ENCODE results near the gene PPCDC.

PPCDC gene

GRCh38 chr15:75008629-75009326 lies 14.6 kb upstream of the PPCDC start:
- TF ChIP-seq CTCF (IDR thresholded peaks at IDR 0.05; ENCODE audit: extremely low read depth, missing control alignments) = no peak
- peak; percentile 79 for DNase-seq (ENCODE audit: low spot score)

DNA sequence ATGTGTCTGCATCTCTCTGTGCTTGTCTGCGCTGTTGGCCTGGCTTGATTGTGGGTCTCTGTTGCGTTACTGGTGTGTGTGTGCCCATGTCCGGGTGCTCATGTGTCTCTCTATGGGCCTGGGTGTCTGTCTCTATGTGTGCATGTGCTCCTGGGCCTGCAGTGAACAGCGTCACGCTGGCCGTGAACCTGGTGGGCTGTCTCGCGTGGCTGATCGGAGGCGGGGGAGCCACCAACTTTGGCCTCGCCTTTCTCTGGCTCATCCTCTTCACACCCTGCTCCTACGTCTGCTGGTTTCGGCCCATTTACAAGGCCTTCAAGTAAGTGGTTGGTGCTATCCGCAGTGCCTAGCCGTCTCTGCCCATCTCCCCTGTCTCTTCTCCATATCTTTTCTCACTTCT lies 7.0 kb upstream of the PPCDC start:
- no peak for TF ChIP-seq CTCF (IDR thresholded peaks at IDR 0.05; ENCODE audit: extremely low read depth, missing control alignments)

GRCh38 chr15:75019916-75020315 lies 3.5 kb upstream of the PPCDC start:
- no peak for DNase-seq (ENCODE audit: low spot score)
- TF ChIP-seq CTCF (IDR thresholded peaks at IDR 0.05; ENCODE audit: extremely low read depth, missing control alignments) = no peak

More for the DNA sequence above, 7.0 kb upstream of the PPCDC start:
- no peak for DNase-seq (ENCODE audit: low spot score)

DNA sequence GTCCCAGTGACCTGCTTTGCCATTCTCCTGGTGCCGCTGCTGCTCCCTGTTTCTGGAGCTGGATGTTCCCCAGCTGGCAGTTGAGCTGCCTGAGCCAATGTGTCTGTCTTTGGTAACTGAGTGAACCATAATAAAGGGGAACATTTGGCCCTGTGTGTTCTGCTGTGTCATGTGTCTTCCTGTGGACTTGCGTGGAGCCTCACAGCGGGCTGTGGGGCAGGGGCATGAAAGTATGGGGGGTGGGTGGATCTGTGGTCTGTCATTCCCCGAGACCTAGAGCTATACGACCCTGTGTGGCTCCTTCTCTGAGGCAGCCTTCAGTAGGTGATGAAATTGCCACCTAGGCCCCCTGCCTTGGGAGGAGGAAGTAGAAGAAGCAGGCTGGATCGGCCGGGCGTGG lies 2.0 kb upstream of the PPCDC start:
- no peak for DNase-seq (ENCODE audit: low spot score)
- no peak for TF ChIP-seq CTCF (IDR thresholded peaks at IDR 0.05; ENCODE audit: extremely low read depth, missing control alignments)

DNA sequence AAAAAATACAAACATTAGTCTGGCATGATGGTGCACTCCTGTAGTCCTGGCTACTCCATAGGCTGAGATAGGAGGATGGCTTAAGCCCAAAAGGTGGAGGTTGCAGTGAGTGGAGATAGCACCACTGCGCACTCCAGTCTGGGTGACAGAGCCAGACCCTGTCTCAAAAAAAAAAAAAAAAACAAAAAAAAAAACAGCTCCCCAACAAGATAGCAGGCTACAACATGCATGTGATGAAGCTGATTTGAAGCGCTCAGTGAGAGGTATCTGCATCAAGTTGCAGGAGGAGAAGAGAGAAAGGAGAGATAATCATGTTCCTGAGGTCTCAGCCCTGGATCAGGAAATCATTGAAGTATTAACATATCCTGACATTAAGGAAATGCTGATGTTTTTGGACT lies 608 bp upstream of the PPCDC start:
- no peak for DNase-seq (ENCODE audit: low spot score)
- no peak for TF ChIP-seq CTCF (IDR thresholded peaks at IDR 0.05; ENCODE audit: extremely low read depth, missing control alignments)

DNA sequence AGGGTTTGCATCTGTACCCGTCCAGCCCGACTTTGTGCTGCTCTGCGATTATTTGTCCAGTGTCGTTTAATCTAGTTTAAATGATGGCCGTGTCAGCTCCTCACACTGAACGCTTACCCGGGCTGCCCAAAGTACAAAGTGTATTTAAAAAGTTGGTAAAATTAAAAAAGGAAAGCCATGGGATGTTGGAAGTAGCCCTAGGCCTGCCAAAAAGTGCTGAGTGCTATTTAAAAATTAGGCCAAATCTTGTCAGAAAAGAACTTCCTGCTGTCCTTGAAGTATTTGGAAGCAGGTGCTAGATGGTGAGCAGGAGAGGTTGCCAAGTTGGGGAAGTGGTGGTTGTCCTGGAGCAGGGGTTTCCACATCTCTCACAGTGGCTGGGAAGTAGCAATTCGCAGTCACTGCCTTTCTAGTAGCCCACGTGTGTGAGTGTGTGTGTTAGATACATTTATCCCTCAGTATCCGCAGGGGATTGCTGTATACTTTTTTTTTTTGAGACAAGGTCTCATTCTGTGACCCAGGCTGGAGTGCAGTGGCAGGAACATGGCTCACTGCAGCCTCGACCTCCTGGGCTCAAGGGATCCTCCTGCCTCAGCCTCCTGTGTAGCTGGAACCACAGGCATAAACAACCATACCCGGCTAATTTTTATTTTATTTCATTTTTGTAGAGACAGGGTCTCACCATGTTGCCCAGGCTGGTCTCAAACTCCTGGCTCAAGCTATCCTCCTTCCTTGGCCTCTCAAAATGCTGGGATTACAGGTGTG lies 664 bp downstream of the PPCDC start:
- TF ChIP-seq CTCF (IDR thresholded peaks at IDR 0.05; ENCODE audit: extremely low read depth, missing control alignments) = no peak
- peak; percentile 31 for DNase-seq (ENCODE audit: low spot score)

- no peak for TF ChIP-seq CTCF (IDR thresholded peaks at IDR 0.05; ENCODE audit: extremely low read depth, missing control alignments)
Measured at GRCh38 chr15:75025107-75025506, 1.7 kb downstream of the PPCDC start.

More at GRCh38 chr15:75025107-75025506, 1.7 kb downstream of the PPCDC start:
- DNase-seq (ENCODE audit: low spot score) = no peak

All from GM20000 (cell line).